A673 (cell line): ENCODE results near the gene HMGN2. TPM values are rescaled to one million over a fixed set of nuclear protein-coding genes. Genes with fewer than 3 reads are reported as not detected.

Source experiments
- BruUV-seq: library from RNA; stranded (reverse); fragments of 400-500 nt; replicated peaks from 2 replicates; lab custom pipeline; 2021; lab: Mats Ljungman, UMichigan
- CTCF ChIA-PET: fragments of 300-600 bp; sonication (Branson Sonifier 250); formaldehyde crosslinking; loops from one replicate; lab custom pipeline; 2022; ENCODE audit warnings: antibody characterized with exemption; lab: Charles Lee
- POLR2A ChIA-PET: fragments of 300-600 bp; sonication (Branson Sonifier 250); formaldehyde crosslinking; loops from one replicate; lab custom pipeline; 2022; ENCODE audit warnings: antibody characterized with exemption; ENCODE audit not compliant: low non-redundant PET; lab: Charles Lee
- DNase-seq: peaks from one replicate; pipeline ENCODE4 v3.0.0-alpha.2; 2015; ENCODE audit warnings: low spot score
- H3K27ac ChIP-seq: fragments of 200-600 bp; sonication (generic); 2 replicates; pipeline ENCODE4 v1.5.1; 2016; ENCODE audit warnings: mixed run types, low read depth, mild to moderate bottlenecking, mixed read lengths, antibody characterized with exemption, low read length; ENCODE audit not compliant: poor library complexity, severe bottlenecking
- H3K27me3 ChIP-seq: fragments of 200-600 bp; sonication (generic); replicated peaks from 2 replicates; pipeline ENCODE4 v1.6.1; 2017; ENCODE audit warnings: mixed run types, low read depth, mild to moderate bottlenecking, mixed read lengths, antibody characterized with exemption, low read length; ENCODE audit not compliant: insufficient read depth, poor library complexity
- H3K36me3 ChIP-seq: fragments of 200-600 bp; sonication (generic); 2 replicates; pipeline ENCODE4 v1.6.1; 2016; ENCODE audit warnings: mixed run types, mild to moderate bottlenecking, mixed read lengths, antibody characterized with exemption, low read length; ENCODE audit not compliant: insufficient read depth, poor library complexity, severe bottlenecking
- H3K4me1 ChIP-seq: fragments of 200-600 bp; sonication (generic); 2 replicates; pipeline ENCODE4 v1.6.1; 2017; ENCODE audit warnings: mixed run types, mild to moderate bottlenecking, mixed read lengths, antibody characterized with exemption, low read length; ENCODE audit not compliant: insufficient read depth, poor library complexity, severe bottlenecking
- H3K4me3 ChIP-seq: fragments of 200-600 bp; sonication (generic); 2 replicates; pipeline ENCODE4 v1.5.1; 2016; ENCODE audit warnings: low read depth, mixed run types, mild to moderate bottlenecking, mixed read lengths, low read length; ENCODE audit not compliant: poor library complexity, severe bottlenecking
- H3K9me3 ChIP-seq: fragments of 200-600 bp; sonication (generic); 2 replicates; pipeline ENCODE4 v1.6.1; 2016; ENCODE audit warnings: mixed run types, low read depth, mild to moderate bottlenecking, mixed read lengths, antibody characterized with exemption, low read length; ENCODE audit not compliant: poor library complexity, severe bottlenecking
- CTCF ChIP-seq: fragments of 300-800, 200-600 bp; sonication (generic); conservative IDR thresholded peaks from 2 replicates; pipeline ENCODE4 v1.5.1; 2017; ENCODE audit warnings: low read depth, mild to moderate bottlenecking, antibody characterized with exemption, low read length, moderate library complexity, mixed read lengths
- EZH2 ChIP-seq: fragments of 200-600 bp; sonication (generic); IDR thresholded peaks from 2 replicates; pipeline ENCODE4 v1.6.1; 2017; ENCODE audit warnings: borderline replicate concordance, low read depth, mild to moderate bottlenecking, mixed read lengths, antibody characterized with exemption, low read length; ENCODE audit not compliant: poor library complexity, severe bottlenecking
- intact Hi-C: fragments of 100-400 bp; cut with micrococcal nuclease; formaldehyde crosslinking; loops from one replicate; pipeline ENCODE4 v1.10.0; 2022; ENCODE audit not compliant: unreplicated experiment
- total RNA-seq: library from RNA; stranded (reverse); gene quantifications from 2 replicates; pipeline ENCODE4 v1.2.3, GENCODE V29; 2021

HMGN2 gene
- total RNA-seq, 1 experiment from 2014 or later: 1,080 TPM

DNA sequence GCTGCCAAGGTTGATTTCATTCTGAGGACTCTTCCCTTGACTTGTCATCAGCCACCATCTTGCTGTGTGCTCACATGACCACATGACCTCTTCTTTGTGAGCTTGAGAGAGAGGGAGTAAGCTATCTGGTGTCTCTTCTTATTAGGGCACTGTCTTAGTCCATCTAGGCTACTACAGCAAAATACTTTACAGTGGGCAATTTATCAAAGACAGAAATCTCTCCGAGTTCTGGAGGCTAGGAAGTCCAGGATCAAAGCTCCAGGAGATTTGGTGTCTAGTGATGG lies 45.5 kb downstream of the HMGN2 start:
- intact Hi-C loops: no loop called here
- ChIA-PET CTCF (no interaction called here), POLR2A (no interaction called here)
- no peak for DNase-seq
- H3K27me3 ChIP-seq: no peaks in the 10 kb centered on the region
- BruUV-seq: no TSS peak
- no peak overlapping the region for H3K4me3 ChIP-seq
- TF ChIP-seq EZH2 (no peak), CTCF (no peak)
- no peaks in the 10 kb centered on the region for H3K36me3 ChIP-seq
- no peak overlapping the region for H3K27ac ChIP-seq
- H3K9me3 ChIP-seq: no peaks in the 10 kb centered on the region
- no peaks in the 10 kb centered on the region for H3K4me1 ChIP-seq

- intact Hi-C loops: no loop called here
These were observed 46.1 kb downstream of the HMGN2 start for GRCh38 chr1:26518355-26518754.

GRCh38 chr1:26520339-26520738 lies 48.1 kb downstream of the HMGN2 start:
- H3K4me3 ChIP-seq: no peak overlapping the region
- DNase-seq: no peak
- no TSS peak for BruUV-seq
- ChIA-PET CTCF (no interaction called here), POLR2A (no interaction called here)
- H3K27me3 ChIP-seq: peaks cover 3% of the 10 kb centered on the region
- no peaks in the 10 kb centered on the region for H3K9me3 ChIP-seq
- no peak for TF ChIP-seq CTCF
- TF ChIP-seq EZH2: no peak
- H3K4me1 ChIP-seq: no peaks in the 10 kb centered on the region
- H3K36me3 ChIP-seq: no peaks in the 10 kb centered on the region
- H3K27ac ChIP-seq: no peak overlapping the region
- intact Hi-C loops: no loop called here

More at GRCh38 chr1:26518355-26518754, 46.1 kb downstream of the HMGN2 start:
- Histone ChIP-seq H3K4me3 (no peak overlapping the region), H3K27ac (no peak overlapping the region), H3K9me3 (no peaks in the 10 kb centered on the region), H3K27me3 (no peaks in the 10 kb centered on the region), H3K36me3 (no peaks in the 10 kb centered on the region), H3K4me1 (no peaks in the 10 kb centered on the region)
- CTCF ChIA-PET: no interaction called here
- no peak for DNase-seq
- POLR2A ChIA-PET: no interaction called here
- TF ChIP-seq CTCF (no peak), EZH2 (no peak)
- no TSS peak for BruUV-seq
